ENCODE measurements around the gene PACRG.

DNA sequence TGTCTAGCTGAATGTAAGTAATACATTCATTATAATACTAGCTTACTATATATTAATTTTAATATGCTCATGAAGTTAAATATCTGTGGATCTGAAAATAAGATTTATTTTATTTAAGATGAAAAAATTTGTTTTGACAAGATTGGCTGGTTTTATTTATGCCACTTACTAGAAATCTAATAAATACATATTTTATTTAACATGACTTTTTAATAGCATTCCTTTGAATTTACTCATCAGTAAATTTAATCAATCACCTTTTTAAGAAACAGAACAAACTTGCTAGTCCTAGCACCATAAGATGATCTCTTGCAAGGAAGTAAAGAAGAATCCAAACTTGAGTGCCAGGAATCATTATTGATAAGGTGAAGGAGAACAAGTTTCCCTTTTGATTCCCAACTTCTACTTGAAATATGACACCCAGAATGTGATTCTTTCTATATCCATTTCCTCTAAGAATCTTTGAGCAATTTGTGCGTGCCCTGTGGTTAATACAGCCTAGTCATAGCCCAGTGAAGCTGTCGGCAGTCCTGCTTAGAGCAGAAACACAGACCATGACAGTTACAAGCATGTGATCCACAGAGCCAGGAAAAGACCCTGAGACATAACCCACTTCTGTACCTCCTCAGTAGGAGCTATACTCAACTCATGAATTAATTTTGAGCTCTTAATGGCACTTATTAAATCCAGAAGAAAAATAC, 404.4 kb downstream of the PACRG start:
- TF ChIP-seq EP300 (IDR thresholded peaks at IDR 0.05; ENCODE audit: borderline replicate concordance) = no peak
- TF ChIP-seq YY1 (IDR thresholded peaks at IDR 0.05; ENCODE audit: low read depth) = no peak
- TF ChIP-seq, protein P1, sequence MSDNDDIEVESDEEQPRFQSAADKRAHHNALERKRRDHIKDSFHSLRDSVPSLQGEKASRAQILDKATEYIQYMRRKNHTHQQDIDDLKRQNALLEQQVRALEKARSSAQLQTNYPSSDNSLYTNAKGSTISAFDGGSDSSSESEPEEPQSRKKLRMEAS (IDR thresholded peaks at IDR 0.05) = no peak
- TF ChIP-seq RAD21 (IDR thresholded peaks at IDR 0.05; ENCODE audit: low read depth) = no peak
- TF ChIP-seq FOXM1 (IDR thresholded peaks at IDR 0.05; ENCODE audit: borderline replicate concordance, low read depth) = no peak
- TF ChIP-seq, protein P2, sequence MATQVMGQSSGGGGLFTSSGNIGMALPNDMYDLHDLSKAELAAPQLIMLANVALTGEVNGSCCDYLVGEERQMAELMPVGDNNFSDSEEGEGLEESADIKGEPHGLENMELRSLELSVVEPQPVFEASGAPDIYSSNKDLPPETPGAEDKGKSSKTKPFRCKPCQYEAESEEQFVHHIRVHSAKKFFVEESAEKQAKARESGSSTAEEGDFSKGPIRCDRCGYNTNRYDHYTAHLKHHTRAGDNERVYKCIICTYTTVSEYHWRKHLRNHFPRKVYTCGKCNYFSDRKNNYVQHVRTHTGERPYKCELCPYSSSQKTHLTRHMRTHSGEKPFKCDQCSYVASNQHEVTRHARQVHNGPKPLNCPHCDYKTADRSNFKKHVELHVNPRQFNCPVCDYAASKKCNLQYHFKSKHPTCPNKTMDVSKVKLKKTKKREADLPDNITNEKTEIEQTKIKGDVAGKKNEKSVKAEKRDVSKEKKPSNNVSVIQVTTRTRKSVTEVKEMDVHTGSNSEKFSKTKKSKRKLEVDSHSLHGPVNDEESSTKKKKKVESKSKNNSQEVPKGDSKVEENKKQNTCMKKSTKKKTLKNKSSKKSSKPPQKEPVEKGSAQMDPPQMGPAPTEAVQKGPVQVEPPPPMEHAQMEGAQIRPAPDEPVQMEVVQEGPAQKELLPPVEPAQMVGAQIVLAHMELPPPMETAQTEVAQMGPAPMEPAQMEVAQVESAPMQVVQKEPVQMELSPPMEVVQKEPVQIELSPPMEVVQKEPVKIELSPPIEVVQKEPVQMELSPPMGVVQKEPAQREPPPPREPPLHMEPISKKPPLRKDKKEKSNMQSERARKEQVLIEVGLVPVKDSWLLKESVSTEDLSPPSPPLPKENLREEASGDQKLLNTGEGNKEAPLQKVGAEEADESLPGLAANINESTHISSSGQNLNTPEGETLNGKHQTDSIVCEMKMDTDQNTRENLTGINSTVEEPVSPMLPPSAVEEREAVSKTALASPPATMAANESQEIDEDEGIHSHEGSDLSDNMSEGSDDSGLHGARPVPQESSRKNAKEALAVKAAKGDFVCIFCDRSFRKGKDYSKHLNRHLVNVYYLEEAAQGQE (IDR thresholded peaks at IDR 0.05; ENCODE audit: low read depth) = no peak
- no peak for TF ChIP-seq TEAD4 (IDR thresholded peaks at IDR 0.05)
- no peak for TF ChIP-seq TAF1 (IDR thresholded peaks at IDR 0.05; ENCODE audit: low read depth)
- no peak for TF ChIP-seq CREB1 (IDR thresholded peaks at IDR 0.05; ENCODE audit: low read depth)
- no peak for TF ChIP-seq NFIC (IDR thresholded peaks at IDR 0.05)
- TF ChIP-seq ZBTB7A (IDR thresholded peaks at IDR 0.05; ENCODE audit: low read depth) = no peak
- no peak for TF ChIP-seq TCF12 (IDR thresholded peaks at IDR 0.05; ENCODE audit: low read depth)
- no peak for TF ChIP-seq EGR1 (IDR thresholded peaks at IDR 0.05)

All from Ishikawa (cell line).